IMR-90 (cell line): Measurements from ENCODE around the gene PARD3. TPM values are rescaled to one million over a fixed set of nuclear protein-coding genes. Genes with fewer than 3 reads are reported as not detected.

Source experiments
- ATAC-seq: fragments of 200-7000 bp; cut with Tn5 transposase; 2 replicates; pipeline ENCODE4 v1.9.1; 2020; ENCODE audit warnings: low read depth, mild to moderate bottlenecking, moderate library complexity
- BruUV-seq: library from RNA; stranded (reverse); fragments of 400-500 nt; replicated peaks from 2 replicates; lab custom pipeline; 2021; lab: Mats Ljungman, UMichigan
- CTCF ChIA-PET: fragments of 300-600 bp; formaldehyde crosslinking; extraction: SDS; loops from one replicate; lab custom pipeline; 2021; ENCODE audit warnings: antibody characterized with exemption; lab: Yijun Ruan, JAX
- POLR2A ChIA-PET: fragments of 300-600 bp; sonication (Branson Sonifier 250); formaldehyde crosslinking; loops from one replicate; lab custom pipeline; 2022; ENCODE audit warnings: antibody characterized with exemption; ENCODE audit not compliant: unreplicated experiment; lab: Charles Lee
- DNase-seq: peaks from one replicate; pipeline ENCODE4 v3.0.0; 2013
- H2AFZ ChIP-seq: replicated peaks from 2 replicates; pipeline ENCODE3; 2013; ENCODE audit warnings: low read length, mild to moderate bottlenecking; ENCODE audit not compliant: poor library complexity
- H2AK5ac ChIP-seq: 2 replicates; pipeline ENCODE4 v1.6.1; 2013; ENCODE audit warnings: low read depth, low read length, inconsistent platforms
- H2AK9ac ChIP-seq: replicated peaks from 2 replicates; pipeline ENCODE3; 2013; ENCODE audit warnings: mild to moderate bottlenecking, low read depth, low read length, moderate library complexity; ENCODE audit not compliant: poor library complexity
- H2BK120ac ChIP-seq: 2 replicates; pipeline ENCODE4 v1.6.1; 2013; ENCODE audit warnings: low read depth, low read length, inconsistent platforms
- H2BK15ac ChIP-seq: 3 replicates; pipeline ENCODE4 v1.6.1; 2013; ENCODE audit warnings: low read depth, low read length, inconsistent platforms
- H2BK20ac ChIP-seq: 2 replicates; pipeline ENCODE4 v1.6.1; 2013; ENCODE audit warnings: low read depth, mild to moderate bottlenecking, inconsistent platforms, low read length, moderate library complexity
- H2BK5ac ChIP-seq: 2 replicates; pipeline ENCODE4 v1.6.1; 2013; ENCODE audit warnings: mild to moderate bottlenecking, low read depth, low read length, inconsistent platforms; ENCODE audit not compliant: poor library complexity, severe bottlenecking
- H3K14ac ChIP-seq: replicated peaks from 2 replicates; pipeline ENCODE4 v1.6.1; 2013; ENCODE audit warnings: low read depth, low read length, inconsistent platforms
- H3K18ac ChIP-seq: 2 replicates; pipeline ENCODE4 v1.6.1; 2013; ENCODE audit warnings: low read depth, low read length, control low read depth
- H3K23ac ChIP-seq: 2 replicates; pipeline ENCODE4 v1.6.1; 2013; ENCODE audit warnings: low read depth, low read length, inconsistent platforms
- H3K27ac ChIP-seq: 2 replicates; pipeline ENCODE4 v1.5.1; 2013; ENCODE audit warnings: mild to moderate bottlenecking, control low read depth, low read length; ENCODE audit not compliant: insufficient read depth
- H3K27me3 ChIP-seq: 2 replicates; pipeline ENCODE4 v1.6.1; 2013; ENCODE audit warnings: low read length; ENCODE audit not compliant: control insufficient read depth, insufficient read depth
- H3K36me3 ChIP-seq: 2 replicates; pipeline ENCODE4 v1.6.1; 2013; ENCODE audit warnings: low read length, mixed read lengths; ENCODE audit not compliant: control insufficient read depth, insufficient read depth
- H3K4ac ChIP-seq: 2 replicates; pipeline ENCODE4 v1.6.1; 2013; ENCODE audit warnings: low read depth, low read length, inconsistent platforms
- H3K4me1 ChIP-seq: 2 replicates; pipeline ENCODE4 v1.6.1; 2013; ENCODE audit warnings: low read length, mixed read lengths; ENCODE audit not compliant: control insufficient read depth, insufficient read depth
- H3K4me2 ChIP-seq: 2 replicates; pipeline ENCODE4 v1.6.1; 2013; ENCODE audit warnings: low read depth, mild to moderate bottlenecking, control low read depth, low read length, moderate library complexity
- H3K4me3 ChIP-seq: 2 replicates; pipeline ENCODE4 v1.5.1; 2013; ENCODE audit warnings: low read depth, mild to moderate bottlenecking, control low read depth, low read length, moderate library complexity; ENCODE audit not compliant: insufficient read depth
- H3K56ac ChIP-seq: 2 replicates; pipeline ENCODE4 v1.6.1; 2013; ENCODE audit warnings: low read length, inconsistent platforms; ENCODE audit not compliant: insufficient read depth; ENCODE audit errors: extremely low read depth
- H3K79me1 ChIP-seq, 2 experiments: 2 replicates each; pipeline ENCODE4 v1.6.1; 2013; ENCODE audit warnings: low read length in 2 of 2, inconsistent platforms in 1 of 2, low read depth in 1 of 2
- H3K9ac ChIP-seq: 2 replicates; pipeline ENCODE4 v1.6.1; 2013; ENCODE audit warnings: low read depth, low read length, control low read depth
- H3K9me1 ChIP-seq: 2 replicates; pipeline ENCODE4 v1.6.1; 2013; ENCODE audit warnings: low read length, inconsistent platforms; ENCODE audit not compliant: insufficient read depth
- H3K9me3 ChIP-seq: 2 replicates; pipeline ENCODE4 v1.6.1; 2013; ENCODE audit warnings: low read length; ENCODE audit not compliant: control insufficient read depth, insufficient read depth
- H4K20me1 ChIP-seq: 2 replicates; pipeline ENCODE4 v1.6.1; 2013; ENCODE audit warnings: low read length, inconsistent platforms; ENCODE audit not compliant: insufficient read depth
- H4K5ac ChIP-seq: 2 replicates; pipeline ENCODE4 v1.6.1; 2013; ENCODE audit warnings: mild to moderate bottlenecking, low read depth, low read length, control low read depth
- H4K8ac ChIP-seq, 2 experiments: 2 replicates each; pipeline ENCODE4 v1.6.1; 2013; ENCODE audit warnings: low read depth in 2 of 2, low read length in 2 of 2, control low read depth in 1 of 2, inconsistent platforms in 1 of 2
- H4K91ac ChIP-seq: 2 replicates; pipeline ENCODE4 v1.6.1; 2013; ENCODE audit warnings: low read depth, low read length, inconsistent platforms; ENCODE audit not compliant: insufficient read depth
- BHLHE40 ChIP-seq: fragments of 150-350 bp; IDR thresholded peaks from 2 replicates; pipeline ENCODE4 v1.6.1; 2016; ENCODE audit warnings: mild to moderate bottlenecking, low read depth, low read length
- CEBPB ChIP-seq: IDR thresholded peaks from 2 replicates; pipeline ENCODE4 v1.6.1; 2012; ENCODE audit warnings: low read depth, low read length, improper control_type of control experiment
- CHD1 ChIP-seq: IDR thresholded peaks from 2 replicates; pipeline ENCODE4 v1.6.1; 2012; ENCODE audit warnings: low read depth, low read length, improper control_type of control experiment
- MAZ ChIP-seq: IDR thresholded peaks from 2 replicates; pipeline ENCODE4 v1.6.1; 2012; ENCODE audit warnings: low read depth, mild to moderate bottlenecking, low read length, improper control_type of control experiment, moderate library complexity, borderline replicate concordance
- MXI1 ChIP-seq: IDR thresholded peaks from 2 replicates; pipeline ENCODE4 v1.6.1; 2012; ENCODE audit warnings: low read depth, mild to moderate bottlenecking, low read length, moderate library complexity, borderline replicate concordance
- NFE2L2 ChIP-seq: fragments of 150-350 bp; IDR thresholded peaks from 2 replicates; pipeline ENCODE4 v1.6.1; 2016; ENCODE audit warnings: low read depth, mild to moderate bottlenecking, low read length
- POLR2A ChIP-seq: IDR thresholded peaks from 2 replicates; pipeline ENCODE4 v1.6.1; 2012; ENCODE audit warnings: mild to moderate bottlenecking, low read depth, low read length
- RAD21 ChIP-seq: IDR thresholded peaks from 2 replicates; pipeline ENCODE4 v1.6.1; 2012; ENCODE audit warnings: low read length, improper control_type of control experiment
- RFX5 ChIP-seq: IDR thresholded peaks from 2 replicates; pipeline ENCODE4 v1.8.0; 2012; ENCODE audit warnings: low read depth, mild to moderate bottlenecking, low read length, moderate library complexity
- WGBS, 2 experiments: methylation state at CpG; one replicate each; pipeline versions ENCODE4 v1.1.5 to v1.1.7; 2013; ENCODE audit warnings: missing lambda C conversion rate in 2 of 2; ENCODE audit not compliant: insufficient read length in 1 of 2; ENCODE audit errors: extremely low coverage in 2 of 2; 5-methylcytosine and 5-hydroxymethylcytosine counted together
- dilution Hi-C: fragments of 300-500 bp; cut with HindIII; formaldehyde crosslinking; loops from one replicate; pipeline ENCODE4 v1.14.3; 2018; ENCODE audit warnings: low sequenced_read_pairs; ENCODE audit not compliant: unreplicated experiment
- in situ Hi-C: fragments of 300-500 bp; cut with MboI; formaldehyde crosslinking; loops from 3 replicates; pipeline ENCODE4 v1.14.3; 2019; ENCODE audit warnings: low sequenced_read_pairs, inconsistent platforms, mixed read lengths
- intact Hi-C: fragments of 100-400 bp; cut with micrococcal nuclease; formaldehyde crosslinking; loops from 2 replicates; pipeline ENCODE4 v1.10.0; 2022
- polyA plus RNA-seq, 3 experiments: library from polyadenylated mRNA; depleted of rRNA; stranded (reverse); fragments of >200 nt; gene quantifications; 2 replicates each; pipeline ENCODE4 v1.2.3, GENCODE V29; 2012; ENCODE audit warnings: low replicate concordance in 1 of 3
- total RNA-seq: library from RNA; depleted of rRNA; stranded (reverse); fragments of >200 nt; gene quantifications from 2 replicates; pipeline ENCODE4 v1.2.3, GENCODE V29; 2012
- TF ChIP-seq, protein P1 (sequence below): fragments of 150-350 bp; IDR thresholded peaks from 2 replicates; pipeline ENCODE4 v1.6.1; 2017; ENCODE audit warnings: mild to moderate bottlenecking, antibody characterized with exemption, low read length, low read depth
- TF ChIP-seq, protein P2 (sequence below): conservative IDR thresholded peaks from 2 replicates; pipeline ENCODE4 v1.5.1; 2012; ENCODE audit warnings: mild to moderate bottlenecking, low read depth, low read length, improper control_type of control experiment

The PARD3 gene
- total and polyA plus RNA-seq, 2 of the 4 experiments (the other 2 are of a cell fraction), result 14.6 to 37.5 TPM

DNA sequence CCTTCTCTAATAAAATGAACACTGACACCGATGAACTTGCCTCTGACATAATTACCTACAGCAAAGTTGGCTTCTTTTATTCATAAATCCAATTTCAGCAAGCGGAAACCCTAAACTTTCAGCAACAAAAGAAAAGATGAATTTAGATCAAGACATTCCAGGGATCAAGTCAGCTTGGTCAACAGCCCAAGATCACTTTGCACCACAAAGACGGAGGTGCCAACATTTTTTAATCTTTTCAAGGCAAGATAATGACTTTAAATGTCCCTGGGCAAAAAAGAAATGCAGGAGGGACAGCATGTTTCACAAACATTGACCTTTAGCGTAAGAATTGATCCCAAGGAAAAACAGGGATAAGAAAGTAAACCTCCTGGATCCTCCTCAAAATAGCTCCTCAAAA lies 636.9 kb downstream of the PARD3 start:
- POLR2A ChIA-PET, result no interaction called here
- CTCF ChIA-PET, result no interaction called here

More for the DNA sequence above, 636.9 kb downstream of the PARD3 start:
- intact Hi-C loops (no loop called here), dilution Hi-C loops (no loop called here), in situ Hi-C loops (no loop called here)
- no peak overlapping the region for H3K4me3 ChIP-seq
- no peak overlapping the region for H3K27ac ChIP-seq
- no peak overlapping the region for H2AK5ac ChIP-seq
- 60% methylated on average over 1 of the region's 4 CpGs; no CpG with 5 or more reads in 1 of the 2 experiments for WGBS, 2 experiments
- H3K4me2 ChIP-seq, result no peak overlapping the region
- no peak overlapping the region for H3K23ac ChIP-seq
- no peak overlapping the region for H4K8ac ChIP-seq
- DNase-seq, result no peak
- no peaks in the 10 kb centered on the region for H3K79me1 ChIP-seq
- BruUV-seq, result no TSS peak
- no peak overlapping the region for H2BK20ac ChIP-seq
- H2AK9ac ChIP-seq, result no peak overlapping the region
- TF ChIP-seq BHLHE40 (no peak), CHD1 (no peak), POLR2A (no peak), RAD21 (no peak), MAZ (no peak), RFX5 (no peak), NFE2L2 (no peak), CEBPB (no peak), MXI1 (no peak)
- TF ChIP-seq, protein P1, sequence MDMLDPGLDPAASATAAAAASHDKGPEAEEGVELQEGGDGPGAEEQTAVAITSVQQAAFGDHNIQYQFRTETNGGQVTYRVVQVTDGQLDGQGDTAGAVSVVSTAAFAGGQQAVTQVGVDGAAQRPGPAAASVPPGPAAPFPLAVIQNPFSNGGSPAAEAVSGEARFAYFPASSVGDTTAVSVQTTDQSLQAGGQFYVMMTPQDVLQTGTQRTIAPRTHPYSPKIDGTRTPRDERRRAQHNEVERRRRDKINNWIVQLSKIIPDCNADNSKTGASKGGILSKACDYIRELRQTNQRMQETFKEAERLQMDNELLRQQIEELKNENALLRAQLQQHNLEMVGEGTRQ, result no peak
- TF ChIP-seq, protein P2, sequence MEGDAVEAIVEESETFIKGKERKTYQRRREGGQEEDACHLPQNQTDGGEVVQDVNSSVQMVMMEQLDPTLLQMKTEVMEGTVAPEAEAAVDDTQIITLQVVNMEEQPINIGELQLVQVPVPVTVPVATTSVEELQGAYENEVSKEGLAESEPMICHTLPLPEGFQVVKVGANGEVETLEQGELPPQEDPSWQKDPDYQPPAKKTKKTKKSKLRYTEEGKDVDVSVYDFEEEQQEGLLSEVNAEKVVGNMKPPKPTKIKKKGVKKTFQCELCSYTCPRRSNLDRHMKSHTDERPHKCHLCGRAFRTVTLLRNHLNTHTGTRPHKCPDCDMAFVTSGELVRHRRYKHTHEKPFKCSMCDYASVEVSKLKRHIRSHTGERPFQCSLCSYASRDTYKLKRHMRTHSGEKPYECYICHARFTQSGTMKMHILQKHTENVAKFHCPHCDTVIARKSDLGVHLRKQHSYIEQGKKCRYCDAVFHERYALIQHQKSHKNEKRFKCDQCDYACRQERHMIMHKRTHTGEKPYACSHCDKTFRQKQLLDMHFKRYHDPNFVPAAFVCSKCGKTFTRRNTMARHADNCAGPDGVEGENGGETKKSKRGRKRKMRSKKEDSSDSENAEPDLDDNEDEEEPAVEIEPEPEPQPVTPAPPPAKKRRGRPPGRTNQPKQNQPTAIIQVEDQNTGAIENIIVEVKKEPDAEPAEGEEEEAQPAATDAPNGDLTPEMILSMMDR, result no peak
- no peak overlapping the region for H2AFZ ChIP-seq
- H3K9me1 ChIP-seq, result peaks cover 5% of the 10 kb centered on the region; the same call in 1 of the 2 replicates
- H3K56ac ChIP-seq, result no peak overlapping the region
- no peak overlapping the region for H3K4ac ChIP-seq
- no peak for ATAC-seq
- no peak overlapping the region for H3K9ac ChIP-seq
- H3K14ac ChIP-seq, result no peak overlapping the region
- no peak overlapping the region for H3K18ac ChIP-seq
- H2BK120ac ChIP-seq, result no peak overlapping the region
- H3K36me3 ChIP-seq, result no peaks in the 10 kb centered on the region
- no peak overlapping the region for H4K91ac ChIP-seq
- H3K4me1 ChIP-seq, result 0 out of 2 replicates have a peak, but pooled peaks cover 1% of the 10 kb centered on the region
- H3K27me3 ChIP-seq, result no peaks in the 10 kb centered on the region
- no peak overlapping the region for H2BK15ac ChIP-seq
- H2BK5ac ChIP-seq, result no peak overlapping the region
- no peak overlapping the region for H4K5ac ChIP-seq
- no peaks in the 10 kb centered on the region for H3K9me3 ChIP-seq
- H4K20me1 ChIP-seq, result no peaks in the 10 kb centered on the region
